H9 (cell line): ENCODE results near the gene C2orf49. TPM values are rescaled to one million over a fixed set of nuclear protein-coding genes. Genes with fewer than 3 reads are reported as not detected.

Experiments
- DNase-seq: peaks from one replicate; pipeline ENCODE4 v3.0.0-alpha.2; 2017
- H2AFZ ChIP-seq: one replicate; pipeline ENCODE4 v1.6.1; 2013; ENCODE audit warnings: mild to moderate bottlenecking, low read length, control low read depth, moderate library complexity
- H2AK5ac ChIP-seq: 2 replicates; pipeline ENCODE4 v1.6.1; 2013; ENCODE audit warnings: low read length, control low read depth, mixed read lengths; ENCODE audit not compliant: insufficient read length
- H2BK120ac ChIP-seq: one replicate; pipeline ENCODE4 v1.6.1; 2013; ENCODE audit warnings: low read depth, mild to moderate bottlenecking, low read length, control low read depth, inconsistent platforms; ENCODE audit not compliant: poor library complexity, severe bottlenecking
- H2BK12ac ChIP-seq: 2 replicates; pipeline ENCODE4 v1.6.1; 2013; ENCODE audit warnings: low read length, control low read depth, mixed read lengths, low read depth; ENCODE audit not compliant: insufficient read length
- H2BK15ac ChIP-seq: 2 replicates; pipeline ENCODE4 v1.6.1; 2013; ENCODE audit warnings: low read depth, low read length, control low read depth
- H2BK20ac ChIP-seq: one replicate; pipeline ENCODE4 v1.6.1; 2013; ENCODE audit warnings: low read depth, mild to moderate bottlenecking, low read length, control low read depth, inconsistent platforms; ENCODE audit not compliant: poor library complexity, severe bottlenecking
- H2BK5ac ChIP-seq: 2 replicates; pipeline ENCODE4 v1.6.1; 2013; ENCODE audit warnings: low read length, control low read depth, mixed read lengths; ENCODE audit not compliant: insufficient read length
- H3K14ac ChIP-seq: 2 replicates; pipeline ENCODE4 v1.6.1; 2013; ENCODE audit warnings: low read length, control low read depth; ENCODE audit not compliant: insufficient read depth
- H3K18ac ChIP-seq: 2 replicates; pipeline ENCODE4 v1.6.1; 2013; ENCODE audit warnings: low read depth, mild to moderate bottlenecking, mixed read lengths, low read length, control low read depth; ENCODE audit not compliant: insufficient read length
- H3K23ac ChIP-seq: 2 replicates; pipeline ENCODE4 v1.6.1; 2013; ENCODE audit warnings: low read length, control low read depth, mixed read lengths, low read depth; ENCODE audit not compliant: insufficient read length
- H3K23me2 ChIP-seq: 2 replicates; pipeline ENCODE4 v1.6.1; 2013; ENCODE audit warnings: low read depth, mild to moderate bottlenecking, mixed read lengths, low read length, control low read depth; ENCODE audit not compliant: insufficient read length, poor library complexity, severe bottlenecking
- H3K27ac ChIP-seq: 2 replicates; pipeline ENCODE4 v1.5.1; 2013; ENCODE audit warnings: low read length, control low read depth, mixed read lengths, low read depth; ENCODE audit not compliant: insufficient read length
- H3K27me3 ChIP-seq: 2 replicates; pipeline ENCODE4 v1.6.1; 2013; ENCODE audit warnings: low read length, control low read depth, inconsistent platforms; ENCODE audit not compliant: insufficient read depth
- H3K4ac ChIP-seq: 2 replicates; pipeline ENCODE4 v1.6.1; 2013; ENCODE audit warnings: low read depth, mild to moderate bottlenecking, control low read depth, inconsistent platforms, low read length, moderate library complexity
- H3K4me1 ChIP-seq: 2 replicates; pipeline ENCODE4 v1.6.1; 2013; ENCODE audit warnings: low read length, control low read depth, inconsistent platforms; ENCODE audit not compliant: insufficient read depth
- H3K4me2 ChIP-seq: 2 replicates; pipeline ENCODE4 v1.6.1; 2013; ENCODE audit warnings: low read length, control low read depth, mixed read lengths; ENCODE audit not compliant: insufficient read length, insufficient read depth
- H3K56ac ChIP-seq: 2 replicates; pipeline ENCODE4 v1.6.1; 2013; ENCODE audit warnings: low read depth, mild to moderate bottlenecking, mixed read lengths, low read length, control low read depth; ENCODE audit not compliant: insufficient read length
- H3K79me1 ChIP-seq: 2 replicates; pipeline ENCODE4 v1.6.1; 2013; ENCODE audit warnings: low read depth, mild to moderate bottlenecking, moderate library complexity, low read length, control low read depth, inconsistent platforms; ENCODE audit not compliant: insufficient read depth, poor library complexity, severe bottlenecking
- H3K79me2 ChIP-seq: 2 replicates; pipeline ENCODE4 v1.6.1; 2013; ENCODE audit warnings: low read length, control low read depth, inconsistent platforms; ENCODE audit not compliant: insufficient read depth
- H3K9ac ChIP-seq: 2 replicates; pipeline ENCODE4 v1.6.1; 2013; ENCODE audit warnings: low read length, control low read depth, mixed read lengths; ENCODE audit not compliant: insufficient read length; ENCODE audit errors: extremely low read depth
- H3K9me3 ChIP-seq: one replicate; pipeline ENCODE4 v1.6.1; 2013; ENCODE audit warnings: low read depth, low read length, inconsistent platforms; ENCODE audit not compliant: control insufficient read depth
- H3T11ph ChIP-seq: one replicate; pipeline ENCODE4 v1.6.1; 2013; ENCODE audit warnings: mild to moderate bottlenecking, low read length, control low read depth, inconsistent platforms
- H4K20me1 ChIP-seq: one replicate; pipeline ENCODE4 v1.6.1; 2013; ENCODE audit not compliant: control insufficient read depth, insufficient read length, insufficient read depth
- H4K5ac ChIP-seq: 2 replicates; pipeline ENCODE4 v1.6.1; 2013; ENCODE audit warnings: low read depth, mild to moderate bottlenecking, mixed read lengths, low read length, control low read depth; ENCODE audit not compliant: insufficient read length
- H4K8ac ChIP-seq: replicated peaks from 2 replicates; pipeline ENCODE4 v1.6.1; 2013; ENCODE audit warnings: low read length, control low read depth, mixed read lengths, low read depth; ENCODE audit not compliant: insufficient read length
- H4K91ac ChIP-seq: 2 replicates; pipeline ENCODE4 v1.6.1; 2013; ENCODE audit warnings: low read depth, mild to moderate bottlenecking, moderate library complexity, mixed read lengths, low read length, control low read depth; ENCODE audit not compliant: insufficient read length
- H3K27ac Mint-ChIP-seq, 3 experiments: 2 replicates in 2 of 3; 3 replicates in 1 of 3; pipeline ENCODE4 v1.8.0; 2020 to 2021; ENCODE audit warnings: mixed read lengths in 3 of 3, mild to moderate bottlenecking in 1 of 3, moderate library complexity in 1 of 3
- H3K27me3 Mint-ChIP-seq: 2 replicates; pipeline ENCODE4 v1.8.0; 2021; ENCODE audit warnings: low read depth, mild to moderate bottlenecking, moderate library complexity, mixed read lengths
- H3K36me3 Mint-ChIP-seq, 3 experiments: 2 replicates in 2 of 3; 3 replicates in 1 of 3; pipeline ENCODE4 v1.8.0; 2020 to 2021; ENCODE audit warnings: low read depth in 3 of 3, mixed read lengths in 3 of 3; ENCODE audit not compliant: insufficient read depth in 1 of 3
- H3K4me1 Mint-ChIP-seq, 2 experiments: 2 replicates each; pipeline ENCODE4 v1.8.0; 2020; ENCODE audit warnings: mixed read lengths in 2 of 2
- H3K4me3 Mint-ChIP-seq, 2 experiments: 2 replicates in 1 of 2; 3 replicates in 1 of 2; pipeline ENCODE4 v1.8.0; 2020 to 2021; ENCODE audit warnings: mild to moderate bottlenecking in 2 of 2, mixed read lengths in 2 of 2, moderate library complexity in 1 of 2
- H3K9me3 Mint-ChIP-seq, 2 experiments: 2 replicates in 1 of 2; 3 replicates in 1 of 2; pipeline ENCODE4 v1.8.0; 2020; ENCODE audit warnings: mild to moderate bottlenecking in 2 of 2, mixed read lengths in 2 of 2, moderate library complexity in 1 of 2
- WGBS: extraction: QIAGEN DNeasy Blood & Tissue Kit; methylation state at CpG from one replicate; pipeline ENCODE4 v1.1.7; 2013; ENCODE audit warnings: missing lambda C conversion rate, low lambda C conversion rate, mixed read lengths; ENCODE audit not compliant: insufficient read length; ENCODE audit errors: extremely low coverage; 5-methylcytosine and 5-hydroxymethylcytosine counted together
- total RNA-seq: library from RNA; stranded (reverse); gene quantifications from 2 replicates; pipeline ENCODE4 v1.2.1, GENCODE V29; 2021
- TF ChIP-seq, protein P1 (sequence below): fragments of 200-600 bp; sonication (generic); conservative IDR thresholded peaks from 3 replicates; pipeline ENCODE4 v1.8.0; 2021; ENCODE audit warnings: antibody characterized with exemption, mild to moderate bottlenecking

Gene C2orf49
- total RNA-seq, 1 experiment from 2014 or later = 18.8 TPM

DNA sequence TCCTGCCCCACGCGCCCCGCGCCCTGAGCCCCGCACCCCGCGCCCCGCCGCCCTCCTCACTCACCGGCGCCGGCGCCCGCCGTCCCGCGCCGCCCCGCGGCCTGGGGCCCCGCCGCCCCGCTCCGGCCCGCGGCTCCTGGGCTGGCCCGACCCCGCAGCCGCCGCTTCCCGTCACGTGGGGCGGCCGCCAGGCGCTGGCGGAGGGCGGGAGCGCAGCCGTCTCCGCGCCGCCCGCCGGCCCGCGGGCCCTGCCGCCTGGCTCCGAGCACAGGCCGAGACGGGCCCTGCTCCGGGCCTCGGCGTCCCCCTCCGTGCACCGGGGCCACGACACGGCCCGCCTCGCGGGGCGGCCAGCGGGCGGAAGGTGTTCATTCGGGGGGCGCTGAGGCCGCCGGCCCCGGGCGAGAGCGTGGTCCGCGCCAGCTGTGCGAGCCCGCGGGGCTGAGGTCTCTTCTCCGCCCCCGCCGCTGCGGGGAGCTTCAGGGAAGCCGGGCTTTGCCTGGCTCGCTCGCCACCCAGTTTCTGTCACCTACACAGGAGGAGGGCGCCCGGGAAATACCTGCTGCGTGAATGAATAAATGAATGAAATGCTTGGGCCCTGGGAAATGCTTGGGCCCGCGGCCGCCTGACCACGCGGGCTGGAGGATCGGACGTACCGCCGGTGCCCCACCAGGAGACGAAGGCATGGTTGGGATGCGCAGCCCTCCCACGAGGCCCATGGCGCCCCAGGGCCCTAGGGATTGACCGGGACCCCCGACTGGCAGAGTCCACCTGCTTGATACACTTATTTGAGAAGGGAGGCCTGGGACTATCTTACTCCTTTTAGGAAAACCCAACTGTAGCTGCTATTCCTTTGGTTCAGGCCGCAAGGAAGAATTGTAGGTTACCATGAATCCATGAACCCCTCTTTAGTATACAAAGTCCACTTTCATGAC, 7.5 kb upstream of the C2orf49 start, which contains the start of gene TGFBRAP1:
TGFBRAP1 (minus strand) TSS at position 175 of the 935 bp plus-strand sequence. CDS start 21,434 bp downstream, outside the sequence.
- peak within 1 kb of the TSS; percentile 88 to 89 for H3K4me3 Mint-ChIP-seq
- Histone ChIP-seq H3K27ac (no peak within 1 kb of the TSS), H3K4me1 (peaks cover 8% of the 10 kb centered on the region; the same call in 1 of the 2 replicates), H3K23ac (no peak within 1 kb of the TSS), H2AK5ac (no peak within 1 kb of the TSS), H2BK5ac (no peak within 1 kb of the TSS), H3K79me1 (no peaks in the 10 kb centered on the region), H3T11ph (no peak within 1 kb of the TSS), H4K91ac (no peak within 1 kb of the TSS), H2BK15ac (no peak within 1 kb of the TSS), H4K8ac (no peak within 1 kb of the TSS), H3K27me3 (no peaks in the 10 kb centered on the region), H3K4me2 (peak within 1 kb of the TSS; percentile 60), H2AFZ (no peak within 1 kb of the TSS), H3K4ac (no peak within 1 kb of the TSS), H3K79me2 (peaks cover 7% of the 10 kb centered on the region; the same call in 1 of the 2 replicates), H4K5ac (no peak within 1 kb of the TSS), H3K23me2 (peaks cover 12% of the 10 kb centered on the region), H3K18ac (peak within 1 kb of the TSS; percentile 9), H2BK12ac (no peak within 1 kb of the TSS), H2BK20ac (no peak within 1 kb of the TSS), H3K56ac (no peak within 1 kb of the TSS), H3K9ac (peak within 1 kb of the TSS; percentile 71), H3K9me3 (no peaks in the 10 kb centered on the region), H2BK120ac (no peak within 1 kb of the TSS), H4K20me1 (no peaks in the 10 kb centered on the region), H3K14ac (peak within 1 kb of the TSS; percentile 62)
- WGBS = no CpG with 5 or more reads among the region's 101 CpGs
- DNase-seq = peak; percentile 45
- H3K9me3 Mint-ChIP-seq = no peaks in the 10 kb centered on the region
- TF ChIP-seq, protein P1, sequence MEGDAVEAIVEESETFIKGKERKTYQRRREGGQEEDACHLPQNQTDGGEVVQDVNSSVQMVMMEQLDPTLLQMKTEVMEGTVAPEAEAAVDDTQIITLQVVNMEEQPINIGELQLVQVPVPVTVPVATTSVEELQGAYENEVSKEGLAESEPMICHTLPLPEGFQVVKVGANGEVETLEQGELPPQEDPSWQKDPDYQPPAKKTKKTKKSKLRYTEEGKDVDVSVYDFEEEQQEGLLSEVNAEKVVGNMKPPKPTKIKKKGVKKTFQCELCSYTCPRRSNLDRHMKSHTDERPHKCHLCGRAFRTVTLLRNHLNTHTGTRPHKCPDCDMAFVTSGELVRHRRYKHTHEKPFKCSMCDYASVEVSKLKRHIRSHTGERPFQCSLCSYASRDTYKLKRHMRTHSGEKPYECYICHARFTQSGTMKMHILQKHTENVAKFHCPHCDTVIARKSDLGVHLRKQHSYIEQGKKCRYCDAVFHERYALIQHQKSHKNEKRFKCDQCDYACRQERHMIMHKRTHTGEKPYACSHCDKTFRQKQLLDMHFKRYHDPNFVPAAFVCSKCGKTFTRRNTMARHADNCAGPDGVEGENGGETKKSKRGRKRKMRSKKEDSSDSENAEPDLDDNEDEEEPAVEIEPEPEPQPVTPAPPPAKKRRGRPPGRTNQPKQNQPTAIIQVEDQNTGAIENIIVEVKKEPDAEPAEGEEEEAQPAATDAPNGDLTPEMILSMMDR = no peak
- H3K36me3 Mint-ChIP-seq = peaks cover 0 to 10% (median 0%) of the 10 kb centered on the region in 3 experiments; a peak in 4 of 7 replicates
- H3K27ac Mint-ChIP-seq = peak within 1 kb of the TSS; percentile 10 to 97 (median 80); a peak in 6 of 7 replicates
- H3K4me1 Mint-ChIP-seq = peaks cover 29 to 32% of the 10 kb centered on the region in 2 experiments
- H3K27me3 Mint-ChIP-seq = peaks cover 3% of the 10 kb centered on the region; the same call in 1 of the 2 replicates
